H9 (cell line): ENCODE data around the gene EAF2. TPM values are rescaled to one million over a fixed set of nuclear protein-coding genes. Genes with fewer than 3 reads are reported as not detected.

Experiments used
- DNase-seq: peaks from one replicate; pipeline ENCODE4 v3.0.0-alpha.2; 2017
- H2AFZ ChIP-seq: one replicate; pipeline ENCODE4 v1.6.1; 2013; ENCODE audit warnings: mild to moderate bottlenecking, low read length, control low read depth, moderate library complexity
- H2AK5ac ChIP-seq: 2 replicates; pipeline ENCODE4 v1.6.1; 2013; ENCODE audit warnings: low read length, control low read depth, mixed read lengths; ENCODE audit not compliant: insufficient read length
- H2BK120ac ChIP-seq: one replicate; pipeline ENCODE4 v1.6.1; 2013; ENCODE audit warnings: low read depth, mild to moderate bottlenecking, low read length, control low read depth, inconsistent platforms; ENCODE audit not compliant: poor library complexity, severe bottlenecking
- H2BK12ac ChIP-seq: 2 replicates; pipeline ENCODE4 v1.6.1; 2013; ENCODE audit warnings: low read length, control low read depth, mixed read lengths, low read depth; ENCODE audit not compliant: insufficient read length
- H2BK15ac ChIP-seq: 2 replicates; pipeline ENCODE4 v1.6.1; 2013; ENCODE audit warnings: low read depth, low read length, control low read depth
- H2BK20ac ChIP-seq: one replicate; pipeline ENCODE4 v1.6.1; 2013; ENCODE audit warnings: low read depth, mild to moderate bottlenecking, low read length, control low read depth, inconsistent platforms; ENCODE audit not compliant: poor library complexity, severe bottlenecking
- H2BK5ac ChIP-seq: 2 replicates; pipeline ENCODE4 v1.6.1; 2013; ENCODE audit warnings: low read length, control low read depth, mixed read lengths; ENCODE audit not compliant: insufficient read length
- H3K14ac ChIP-seq: 2 replicates; pipeline ENCODE4 v1.6.1; 2013; ENCODE audit warnings: low read length, control low read depth; ENCODE audit not compliant: insufficient read depth
- H3K18ac ChIP-seq: 2 replicates; pipeline ENCODE4 v1.6.1; 2013; ENCODE audit warnings: low read depth, mild to moderate bottlenecking, mixed read lengths, low read length, control low read depth; ENCODE audit not compliant: insufficient read length
- H3K23ac ChIP-seq: 2 replicates; pipeline ENCODE4 v1.6.1; 2013; ENCODE audit warnings: low read length, control low read depth, mixed read lengths, low read depth; ENCODE audit not compliant: insufficient read length
- H3K23me2 ChIP-seq: 2 replicates; pipeline ENCODE4 v1.6.1; 2013; ENCODE audit warnings: low read depth, mild to moderate bottlenecking, mixed read lengths, low read length, control low read depth; ENCODE audit not compliant: insufficient read length, poor library complexity, severe bottlenecking
- H3K27ac ChIP-seq: 2 replicates; pipeline ENCODE4 v1.5.1; 2013; ENCODE audit warnings: low read length, control low read depth, mixed read lengths, low read depth; ENCODE audit not compliant: insufficient read length
- H3K27me3 ChIP-seq: 2 replicates; pipeline ENCODE4 v1.6.1; 2013; ENCODE audit warnings: low read length, control low read depth, inconsistent platforms; ENCODE audit not compliant: insufficient read depth
- H3K4ac ChIP-seq: 2 replicates; pipeline ENCODE4 v1.6.1; 2013; ENCODE audit warnings: low read depth, mild to moderate bottlenecking, control low read depth, inconsistent platforms, low read length, moderate library complexity
- H3K4me1 ChIP-seq: 2 replicates; pipeline ENCODE4 v1.6.1; 2013; ENCODE audit warnings: low read length, control low read depth, inconsistent platforms; ENCODE audit not compliant: insufficient read depth
- H3K4me2 ChIP-seq: 2 replicates; pipeline ENCODE4 v1.6.1; 2013; ENCODE audit warnings: low read length, control low read depth, mixed read lengths; ENCODE audit not compliant: insufficient read length, insufficient read depth
- H3K56ac ChIP-seq: 2 replicates; pipeline ENCODE4 v1.6.1; 2013; ENCODE audit warnings: low read depth, mild to moderate bottlenecking, mixed read lengths, low read length, control low read depth; ENCODE audit not compliant: insufficient read length
- H3K79me1 ChIP-seq: 2 replicates; pipeline ENCODE4 v1.6.1; 2013; ENCODE audit warnings: low read depth, mild to moderate bottlenecking, moderate library complexity, low read length, control low read depth, inconsistent platforms; ENCODE audit not compliant: insufficient read depth, poor library complexity, severe bottlenecking
- H3K79me2 ChIP-seq: 2 replicates; pipeline ENCODE4 v1.6.1; 2013; ENCODE audit warnings: low read length, control low read depth, inconsistent platforms; ENCODE audit not compliant: insufficient read depth
- H3K9ac ChIP-seq: 2 replicates; pipeline ENCODE4 v1.6.1; 2013; ENCODE audit warnings: low read length, control low read depth, mixed read lengths; ENCODE audit not compliant: insufficient read length; ENCODE audit errors: extremely low read depth
- H3K9me3 ChIP-seq: one replicate; pipeline ENCODE4 v1.6.1; 2013; ENCODE audit warnings: low read depth, low read length, inconsistent platforms; ENCODE audit not compliant: control insufficient read depth
- H3T11ph ChIP-seq: one replicate; pipeline ENCODE4 v1.6.1; 2013; ENCODE audit warnings: mild to moderate bottlenecking, low read length, control low read depth, inconsistent platforms
- H4K20me1 ChIP-seq: one replicate; pipeline ENCODE4 v1.6.1; 2013; ENCODE audit not compliant: control insufficient read depth, insufficient read length, insufficient read depth
- H4K5ac ChIP-seq: 2 replicates; pipeline ENCODE4 v1.6.1; 2013; ENCODE audit warnings: low read depth, mild to moderate bottlenecking, mixed read lengths, low read length, control low read depth; ENCODE audit not compliant: insufficient read length
- H4K8ac ChIP-seq: replicated peaks from 2 replicates; pipeline ENCODE4 v1.6.1; 2013; ENCODE audit warnings: low read length, control low read depth, mixed read lengths, low read depth; ENCODE audit not compliant: insufficient read length
- H4K91ac ChIP-seq: 2 replicates; pipeline ENCODE4 v1.6.1; 2013; ENCODE audit warnings: low read depth, mild to moderate bottlenecking, moderate library complexity, mixed read lengths, low read length, control low read depth; ENCODE audit not compliant: insufficient read length
- H3K27ac Mint-ChIP-seq, 3 experiments: 2 replicates in 2 of 3; 3 replicates in 1 of 3; pipeline ENCODE4 v1.8.0; 2020 to 2021; ENCODE audit warnings: mixed read lengths in 3 of 3, mild to moderate bottlenecking in 1 of 3, moderate library complexity in 1 of 3
- H3K27me3 Mint-ChIP-seq: 2 replicates; pipeline ENCODE4 v1.8.0; 2021; ENCODE audit warnings: low read depth, mild to moderate bottlenecking, moderate library complexity, mixed read lengths
- H3K36me3 Mint-ChIP-seq, 3 experiments: 2 replicates in 2 of 3; 3 replicates in 1 of 3; pipeline ENCODE4 v1.8.0; 2020 to 2021; ENCODE audit warnings: low read depth in 3 of 3, mixed read lengths in 3 of 3; ENCODE audit not compliant: insufficient read depth in 1 of 3
- H3K4me1 Mint-ChIP-seq, 2 experiments: 2 replicates each; pipeline ENCODE4 v1.8.0; 2020; ENCODE audit warnings: mixed read lengths in 2 of 2
- H3K4me3 Mint-ChIP-seq, 2 experiments: 2 replicates in 1 of 2; 3 replicates in 1 of 2; pipeline ENCODE4 v1.8.0; 2020 to 2021; ENCODE audit warnings: mild to moderate bottlenecking in 2 of 2, mixed read lengths in 2 of 2, moderate library complexity in 1 of 2
- H3K9me3 Mint-ChIP-seq, 2 experiments: 2 replicates in 1 of 2; 3 replicates in 1 of 2; pipeline ENCODE4 v1.8.0; 2020; ENCODE audit warnings: mild to moderate bottlenecking in 2 of 2, mixed read lengths in 2 of 2, moderate library complexity in 1 of 2
- CTCF ChIP-seq: fragments of 200-600 bp; sonication (generic); conservative IDR thresholded peaks from 3 replicates; pipeline ENCODE4 v1.8.0; 2021; ENCODE audit warnings: antibody characterized with exemption, mild to moderate bottlenecking
- WGBS: extraction: QIAGEN DNeasy Blood & Tissue Kit; methylation state at CpG from one replicate; pipeline ENCODE4 v1.1.7; 2013; ENCODE audit warnings: missing lambda C conversion rate, low lambda C conversion rate, mixed read lengths; ENCODE audit not compliant: insufficient read length; ENCODE audit errors: extremely low coverage; 5-methylcytosine and 5-hydroxymethylcytosine counted together
- total RNA-seq: library from RNA; stranded (reverse); gene quantifications from 2 replicates; pipeline ENCODE4 v1.2.1, GENCODE V29; 2021

The EAF2 gene
- total RNA-seq, 1 experiment from 2014 or later, result 4.3 TPM

- Histone ChIP-seq H3K23ac (no peak overlapping the region), H2BK120ac (no peak overlapping the region), H3K56ac (no peak overlapping the region), H2BK20ac (no peak overlapping the region), H2BK12ac (no peak overlapping the region), H3K23me2 (no peaks in the 10 kb centered on the region), H3K4me2 (no peak overlapping the region), H2BK15ac (no peak overlapping the region), H3K27ac (no peak overlapping the region), H4K5ac (no peak overlapping the region), H3T11ph (no peak overlapping the region), H3K18ac (no peak overlapping the region), H4K8ac (no peak overlapping the region), H3K79me2 (no peaks in the 10 kb centered on the region; the same call in 1 of the 2 replicates), H4K91ac (no peak overlapping the region), H2AK5ac (no peak overlapping the region), H3K9me3 (no peaks in the 10 kb centered on the region), H3K4ac (no peak overlapping the region), H3K4me1 (no peaks in the 10 kb centered on the region), H4K20me1 (no peaks in the 10 kb centered on the region), H3K27me3 (no peaks in the 10 kb centered on the region), H3K9ac (no peak overlapping the region), H3K79me1 (peaks cover 4% of the 10 kb centered on the region), H2BK5ac (no peak overlapping the region), H3K14ac (no peak overlapping the region), H2AFZ (no peak overlapping the region)
- H3K9me3 Mint-ChIP-seq, result peaks cover 6 to 9% of the 10 kb centered on the region in 2 experiments; a peak in 4 of 5 replicates
- TF ChIP-seq CTCF, result no peak
- no peak for DNase-seq
- H3K36me3 Mint-ChIP-seq, result peaks cover 57 to 87% (median 72%) of the 10 kb centered on the region in 3 experiments
- WGBS, result no CpG with 5 or more reads among the region's 1 CpG
- no peak overlapping the region for H3K4me3 Mint-ChIP-seq
- no peak overlapping the region for H3K27ac Mint-ChIP-seq
- H3K4me1 Mint-ChIP-seq, result no peaks in the 10 kb centered on the region
- no peaks in the 10 kb centered on the region for H3K27me3 Mint-ChIP-seq
Observed at GRCh38 chr3:121822973-121823372, 12.0 kb upstream of the EAF2 start.
